ENCODE data around the gene AXIN2.

Gene AXIN2

GRCh38 chr17:65514541-65514940 is 46.9 kb downstream of the AXIN2 start:
- no peak for TF ChIP-seq CTCF (IDR thresholded peaks at IDR 0.05)

- TF ChIP-seq CTCF (IDR thresholded peaks at IDR 0.05) = no peak
Measured at GRCh38 chr17:65514082-65514481, 47.4 kb downstream of the AXIN2 start.

- TF ChIP-seq CTCF (IDR thresholded peaks at IDR 0.05) = no peak
Measured at GRCh38 chr17:65511316-65511715, 50.1 kb downstream of the AXIN2 start.

GRCh38 chr17:65509032-65509431 is 52.4 kb downstream of the AXIN2 start:
- no peak for TF ChIP-seq CTCF (IDR thresholded peaks at IDR 0.05)

GRCh38 chr17:65504141-65504540 is 57.3 kb downstream of the AXIN2 start:
- no peak for TF ChIP-seq CTCF (IDR thresholded peaks at IDR 0.05)

GRCh38 chr17:65503557-65503956 is 57.9 kb downstream of the AXIN2 start:
- TF ChIP-seq CTCF (IDR thresholded peaks at IDR 0.05) = no peak

GRCh38 chr17:65498816-65499215 is 62.6 kb downstream of the AXIN2 start:
- no peak for TF ChIP-seq CTCF (IDR thresholded peaks at IDR 0.05)

GRCh38 chr17:65496801-65497200 is 64.6 kb downstream of the AXIN2 start:
- TF ChIP-seq CTCF (IDR thresholded peaks at IDR 0.05) = no peak

Measured in LNCAP (cell line).